DOHH2 (cell line): Measurements from ENCODE around the gene ARHGAP24.

Experiments used
- CTCF ChIP-seq: fragments of 200-600 bp; sonication (generic); IDR thresholded peaks from one replicate; pipeline ENCODE4 v1.5.1; 2014; ENCODE audit warnings: antibody characterized with exemption, mild to moderate bottlenecking, low read depth, low read length; ENCODE audit not compliant: poor library complexity, severe bottlenecking
- EZH2phosphoT487 ChIP-seq: fragments of 200-600 bp; sonication (generic); IDR thresholded peaks from 2 replicates; pipeline ENCODE4 v1.6.1; 2017; ENCODE audit warnings: borderline replicate concordance, mild to moderate bottlenecking, antibody characterized with exemption, low read length, moderate library complexity, mixed read lengths

- TF ChIP-seq CTCF = no peak
- no peak for TF ChIP-seq EZH2phosphoT487
Measured at GRCh38 chr4:85722401-85722800, 247.5 kb downstream of the ARHGAP24 start.
